K562 (cell line): ENCODE measurements around the gene NLRP6. TPM values are rescaled to one million over a fixed set of nuclear protein-coding genes. Genes with fewer than 3 reads are reported as not detected.
A peak's percentile ranks its signal among the peaks of the same experiment; 100 is the strongest.

Experiments used
- ATAC-seq: fragments of 200-7000 bp; cut with Tn5 transposase; 3 replicates; pipeline ENCODE4 v1.9.1; 2020; ENCODE audit warnings: moderate library complexity
- BruUV-seq: library from RNA; stranded (reverse); fragments of 400-500 nt; replicated peaks from 2 replicates; lab custom pipeline; 2021; lab: Mats Ljungman, UMichigan
- CTCF ChIA-PET: fragments of 300-600 bp; formaldehyde crosslinking; extraction: SDS; loops from one replicate; lab custom pipeline; 2021; ENCODE audit warnings: low intra/inter-chr PET ratio; lab: Yijun Ruan, JAX
- POLR2A ChIA-PET: fragments of 300-600, 350-650 bp; sonication (Branson Sonifier 250); formaldehyde crosslinking; extraction: SDS; loops from one replicate; lab custom pipeline; 2021; ENCODE audit warnings: antibody characterized with exemption, inconsistent platforms; lab: Yijun Ruan, JAX
- DNase-seq, 4 experiments: peaks; one replicate each; pipeline versions ENCODE4 v3.0.0 to v3.0.0-alpha.2; 2011 to 2018; ENCODE audit warnings: low spot score in 3 of 4, mixed read lengths in 3 of 4; ENCODE audit errors: extremely low read depth in 1 of 4
- FAIRE-seq: peaks from 2 replicates; lab custom pipeline; 2011; peaks lifted over from hg19 to GRCh38; lab: Jason Lieb, UNC
- H2AFZ ChIP-seq: 2 replicates; pipeline ENCODE4 v1.6.0; 2011; ENCODE audit warnings: low read depth, low read length, control low read depth, inconsistent platforms
- H3K27ac ChIP-seq: fragments of 200-600 bp; 3 replicates; pipeline ENCODE4 v1.8.0; 2011; ENCODE audit warnings: low read depth, mild to moderate bottlenecking, control low read depth, inconsistent platforms, low read length, moderate library complexity, mixed read lengths; ENCODE audit errors: extremely low read depth
- H3K27me3 ChIP-seq, 2 experiments: fragments of 300-600 bp in 1 of 2; 2 replicates in 1 of 2; 3 replicates in 1 of 2; pipeline versions ENCODE4 v1.6.0 to v1.8.0; 2011; ENCODE audit warnings: inconsistent platforms in 2 of 2, low read length in 2 of 2, mild to moderate bottlenecking in 1 of 2, mixed read lengths in 1 of 2, moderate library complexity in 1 of 2; ENCODE audit not compliant: control insufficient read depth in 2 of 2, insufficient read depth in 2 of 2
- H3K36me3 ChIP-seq: fragments of 300-600 bp; 3 replicates; pipeline ENCODE4 v1.8.0; 2011; ENCODE audit warnings: mild to moderate bottlenecking, low read length, inconsistent platforms; ENCODE audit not compliant: control insufficient read depth, insufficient read depth
- H3K4me1 ChIP-seq, 2 experiments: fragments of 200-600 bp in 1 of 2; replicated peaks in 1 of 2; 2 replicates in 1 of 2; 3 replicates in 1 of 2; pipeline versions ENCODE4 v1.5.1 to v1.8.0; 2011; ENCODE audit warnings: inconsistent platforms in 2 of 2, low read length in 2 of 2, mild to moderate bottlenecking in 1 of 2, mixed read lengths in 1 of 2, moderate library complexity in 1 of 2; ENCODE audit not compliant: control insufficient read depth in 2 of 2, insufficient read depth in 2 of 2
- H3K4me2 ChIP-seq: 2 replicates; pipeline ENCODE4 v1.6.1; 2011; ENCODE audit warnings: low read length, control low read depth, inconsistent platforms, mixed read lengths; ENCODE audit not compliant: insufficient read depth
- H3K4me3 ChIP-seq: fragments of 200-600 bp; sonication (generic), shearing (Covaris generic); 2 replicates; pipeline ENCODE4 v1.5.1; 2016; ENCODE audit warnings: control low read depth, inconsistent platforms
- H3K79me2 ChIP-seq: fragments of 200-600 bp; 3 replicates; pipeline ENCODE4 v1.8.0; 2011; ENCODE audit warnings: low read length, inconsistent platforms; ENCODE audit not compliant: control insufficient read depth, insufficient read depth
- H3K9ac ChIP-seq, 2 experiments: 2 replicates each; pipeline versions ENCODE4 v1.6.0 to v1.6.1; 2011; ENCODE audit warnings: low read depth in 2 of 2, low read length in 2 of 2, control low read depth in 1 of 2, inconsistent platforms in 1 of 2, mild to moderate bottlenecking in 1 of 2, mixed read lengths in 1 of 2; ENCODE audit not compliant: insufficient read depth in 1 of 2
- H3K9me1 ChIP-seq: one replicate; pipeline ENCODE4 v1.6.0; 2011; ENCODE audit warnings: inconsistent platforms, mild to moderate bottlenecking, low read length, moderate library complexity; ENCODE audit not compliant: control insufficient read depth, insufficient read depth
- H3K9me3 ChIP-seq: replicated peaks from 2 replicates; pipeline ENCODE4 v1.5.1; 2011; ENCODE audit warnings: low read depth, low read length, inconsistent platforms; ENCODE audit not compliant: control insufficient read depth, insufficient read depth
- H4K20me1 ChIP-seq: replicated peaks from 2 replicates; pipeline ENCODE4 v1.6.1; 2011; ENCODE audit warnings: low read length, inconsistent platforms, mixed read lengths; ENCODE audit not compliant: control insufficient read depth, insufficient read depth
- CHD1 ChIP-seq: fragments of 200-600 bp; sonication (generic); IDR thresholded peaks from one replicate; pipeline ENCODE4 v1.6.1; 2012; ENCODE audit warnings: mild to moderate bottlenecking, moderate library complexity, low read length, inconsistent platforms
- PKNOX1 ChIP-seq: fragments of 450-650 bp; IDR thresholded peaks from 2 replicates; pipeline ENCODE4 v1.6.1; 2016
- POLR2G ChIP-seq: fragments of 200-400 bp; formaldehyde crosslinking; IDR thresholded peaks from 2 replicates; pipeline ENCODE4 v1.6.1; 2017; ENCODE audit warnings: low read depth, mild to moderate bottlenecking, antibody characterized with exemption, low read length, moderate library complexity
- REST ChIP-seq, 2 experiments: fragments of 450-650 bp; formaldehyde crosslinking in 1 of 2; IDR thresholded peaks; 2 replicates each; pipeline versions ENCODE4 v1.4.0 to v1.6.1; 2014 to 2020; ENCODE audit warnings: mild to moderate bottlenecking in 2 of 2, borderline replicate concordance in 1 of 2, low read depth in 1 of 2
- ZBTB33 ChIP-seq: sonication (generic); formaldehyde crosslinking; IDR thresholded peaks from 2 replicates; pipeline ENCODE4 v1.8.1; 2023; ENCODE audit warnings: mild to moderate bottlenecking, missing genetic modification reagents
- WGBS: fragments of 100-300 bp; shearing (Covaris generic); methylation state at CpG from one replicate; pipeline ENCODE4 v1.1.6; 2016; ENCODE audit warnings: low coverage, mixed read lengths; ENCODE audit not compliant: insufficient coverage; ENCODE audit errors: missing lambda C conversion rate; 5-methylcytosine and 5-hydroxymethylcytosine counted together
- in situ Hi-C: fragments of 300-500 bp; cut with MboI; formaldehyde crosslinking; loops from 4 replicates; pipeline ENCODE4 v1.15.0; 2018; ENCODE audit warnings: inconsistent platforms, mixed read lengths
- intact Hi-C: fragments of 100-400 bp; cut with micrococcal nuclease; formaldehyde crosslinking; loops from 2 replicates; pipeline ENCODE4 v1.14.2; 2022
- polyA plus RNA-seq, 8 experiments: library from polyadenylated mRNA; depleted of rRNA in 4 of 8; stranded (reverse) in 5 of 8; unstranded in 3 of 8; fragments of >200 nt; fragmentation: Nextera tagmentation in 2 of 8; fragmentation: Illumina TruSeq in 1 of 8; extraction: Ambion mirVana in 2 of 8; extraction: Trizol in 1 of 8; gene quantifications; 2 replicates each; pipeline versions ENCODE4 v1.2.1 to v1.2.3, GENCODE V29; 2011 to 2014; ENCODE audit warnings: inconsistent platforms in 1 of 8, missing spikeins in 1 of 8
- total RNA-seq, 7 experiments: library from RNA; depleted of rRNA in 6 of 7; stranded (reverse); fragments of >200 nt in 6 of 7; fragmentation: Illumina TruSeq in 2 of 7; extraction: Trizol in 2 of 7; gene quantifications; 2 replicates each; pipeline versions ENCODE4 v1.2.1 to v1.2.3, GENCODE V29; 2011 to 2021; ENCODE audit warnings: low replicate concordance in 1 of 7

The NLRP6 gene
- total and polyA plus RNA-seq, 9 of the 15 experiments (the other 6 are each of a cell fraction or from before 2014, with no cell fraction given) = 0.03 to 0.18 (median 0.15) TPM; not detected in 5

GRCh38 chr11:298406-299065 is 20.3 kb downstream of the NLRP6 start:
- no peak overlapping the region for H3K4me3 ChIP-seq
- in situ Hi-C loops (no loop called here), intact Hi-C loops (no loop called here)
- peaks cover 24% of the 10 kb centered on the region; the same call in 1 of the 3 replicates for H3K36me3 ChIP-seq
- H3K27me3 ChIP-seq = no peaks in the 10 kb centered on the region
- ChIA-PET POLR2A (interaction anchor here (0.6 to 1.0 kb wide), 3 partner anchors 9 to 15 kb away, joined by 3 to 4 read pairs (median 3); no protein-coding TSS in a partner anchor), CTCF (no interaction called here)
- H3K4me1 ChIP-seq = peaks cover 19 to 66% of the 10 kb centered on the region in 2 experiments
- TF ChIP-seq REST (IDR thresholded peaks at IDR 0.05; ENCODE audit: borderline replicate concordance) = no peak
- 0 out of 2 replicates have a peak, but pooled peaks have one; percentile 32 for TF ChIP-seq REST (CRISPR knock-in tag; IDR thresholded peaks at IDR 0.05; ENCODE audit: low read depth)
- no peak for TF ChIP-seq CHD1
- TF ChIP-seq POLR2G = peak; percentile 71
- peak; percentile 93 for TF ChIP-seq ZBTB33 (CRISPR knock-in tag)
- 0 out of 2 replicates have a peak, but pooled peaks have one; percentile 50 for TF ChIP-seq PKNOX1
- peak overlapping the region; percentile 83; the same call in 1 of the 2 replicates for H2AFZ ChIP-seq
- H3K9me3 ChIP-seq = no peaks in the 10 kb centered on the region
- peak overlapping the region; percentile 69; the same call in 2 of the 3 replicates for H3K27ac ChIP-seq
- no TSS peak for BruUV-seq
- H3K4me2 ChIP-seq = no peak overlapping the region
- WGBS = 79% methylated on average over 14 of the region's 15 CpGs
- FAIRE-seq (no peak), DNase-seq (no peak), ATAC-seq (no peak; the same call in 1 of the 3 replicates)
- H3K9me1 ChIP-seq = no peaks in the 10 kb centered on the region
- peak overlapping the region; percentile 42 to 81; a peak in 3 of 4 replicates for H3K9ac ChIP-seq
- no peaks in the 10 kb centered on the region for H3K79me2 ChIP-seq
- no peaks in the 10 kb centered on the region for H4K20me1 ChIP-seq
